HepG2 (cell line): ENCODE measurements around the gene CENPK. TPM values are rescaled to one million over a fixed set of nuclear protein-coding genes. Genes with fewer than 3 reads are reported as not detected.

Source experiments
- ATF6 ChIP-seq: sonication (generic); formaldehyde crosslinking; conservative IDR thresholded peaks from 2 replicates; pipeline ENCODE4 v1.4.0; 2020; ENCODE audit warnings: missing genetic modification reagents
- HCFC1 ChIP-seq: fragments of 150-350 bp; IDR thresholded peaks from 2 replicates; pipeline ENCODE4 v1.6.1; 2014; ENCODE audit warnings: low read depth, low read length
- HMG20A ChIP-seq: IDR thresholded peaks from 2 replicates; pipeline ENCODE4 v1.6.1; 2016; ENCODE audit warnings: borderline replicate concordance
- HOXA3 ChIP-seq: sonication (generic); formaldehyde crosslinking; IDR thresholded peaks from 2 replicates; pipeline ENCODE4 v1.5.0; 2020; ENCODE audit warnings: missing genetic modification reagents
- JDP2 ChIP-seq: sonication (generic); formaldehyde crosslinking; IDR thresholded peaks from 2 replicates; pipeline ENCODE4 v1.8.1; 2022; ENCODE audit warnings: missing genetic modification reagents, borderline replicate concordance
- KDM5B ChIP-seq: sonication (generic); formaldehyde crosslinking; IDR thresholded peaks from 2 replicates; pipeline ENCODE4 v1.4.0; 2020; ENCODE audit warnings: missing genetic modification reagents, mild to moderate bottlenecking, borderline replicate concordance
- MYC ChIP-seq: sonication (generic); formaldehyde crosslinking; IDR thresholded peaks from 2 replicates; pipeline ENCODE4 v1.9.0; 2021; ENCODE audit warnings: missing genetic modification reagents, borderline replicate concordance
- TEAD2 ChIP-seq: sonication (generic); formaldehyde crosslinking; IDR thresholded peaks from 2 replicates; pipeline ENCODE4 v1.9.0; 2021; ENCODE audit warnings: missing genetic modification reagents
- ZBTB34 ChIP-seq: sonication (generic); formaldehyde crosslinking; IDR thresholded peaks from 2 replicates; pipeline ENCODE4 v1.8.0; 2022; ENCODE audit warnings: mild to moderate bottlenecking, missing genetic modification reagents
- ZNF44 ChIP-seq: sonication (generic); formaldehyde crosslinking; IDR thresholded peaks from 2 replicates; pipeline ENCODE4 v1.5.1; 2020; ENCODE audit warnings: mild to moderate bottlenecking, missing genetic modification reagents
- ZNF549 ChIP-seq: sonication (generic); formaldehyde crosslinking; IDR thresholded peaks from 2 replicates; pipeline ENCODE4 v1.5.0; 2020; ENCODE audit warnings: missing genetic modification reagents
- ZNF576 ChIP-seq: sonication (generic); formaldehyde crosslinking; IDR thresholded peaks from 2 replicates; pipeline ENCODE4 v1.4.0; 2020; ENCODE audit warnings: mild to moderate bottlenecking, missing genetic modification reagents
- ZNF652 ChIP-seq: IDR thresholded peaks from 2 replicates; pipeline ENCODE4 v1.6.1; 2016; ENCODE audit warnings: low read depth, borderline replicate concordance
- polyA plus RNA-seq, 8 experiments: library from polyadenylated mRNA; depleted of rRNA in 3 of 8; stranded (reverse) in 7 of 8; unstranded in 1 of 8; fragments of >200 nt; fragmentation: Illumina TruSeq in 4 of 8; extraction: Trizol in 4 of 8; gene quantifications; 2 replicates each; pipeline versions ENCODE4 v1.2.1 to v1.2.3, GENCODE V29; 2011 to 2016; ENCODE audit warnings: low read depth in 4 of 8, missing spikeins in 1 of 8, mixed read lengths in 1 of 8; ENCODE audit not compliant: insufficient read depth in 1 of 8
- total RNA-seq, 5 experiments: library from RNA; depleted of rRNA; stranded (reverse); fragments of >200 nt; fragmentation: Illumina TruSeq; extraction: Trizol; gene quantifications; 2 replicates each; pipeline ENCODE4 v1.2.3, GENCODE V29; 2016; ENCODE audit warnings: low read depth in 1 of 5
- TF ChIP-seq, protein P1 (sequence below): sonication (generic); formaldehyde crosslinking; IDR thresholded peaks from 2 replicates; pipeline ENCODE4 v1.5.0; 2020; ENCODE audit warnings: mild to moderate bottlenecking, missing genetic modification reagents, borderline replicate concordance
- TF ChIP-seq, protein P2 (sequence below): sonication (generic); formaldehyde crosslinking; IDR thresholded peaks from 2 replicates; pipeline ENCODE4 v1.5.0; 2020; ENCODE audit warnings: missing genetic modification reagents

The CENPK gene
- total and polyA plus RNA-seq, 2 of the 13 experiments (the other 11 are each of a cell fraction or from before 2014, with no cell fraction given), result 14.3 to 54.4 TPM

DNA sequence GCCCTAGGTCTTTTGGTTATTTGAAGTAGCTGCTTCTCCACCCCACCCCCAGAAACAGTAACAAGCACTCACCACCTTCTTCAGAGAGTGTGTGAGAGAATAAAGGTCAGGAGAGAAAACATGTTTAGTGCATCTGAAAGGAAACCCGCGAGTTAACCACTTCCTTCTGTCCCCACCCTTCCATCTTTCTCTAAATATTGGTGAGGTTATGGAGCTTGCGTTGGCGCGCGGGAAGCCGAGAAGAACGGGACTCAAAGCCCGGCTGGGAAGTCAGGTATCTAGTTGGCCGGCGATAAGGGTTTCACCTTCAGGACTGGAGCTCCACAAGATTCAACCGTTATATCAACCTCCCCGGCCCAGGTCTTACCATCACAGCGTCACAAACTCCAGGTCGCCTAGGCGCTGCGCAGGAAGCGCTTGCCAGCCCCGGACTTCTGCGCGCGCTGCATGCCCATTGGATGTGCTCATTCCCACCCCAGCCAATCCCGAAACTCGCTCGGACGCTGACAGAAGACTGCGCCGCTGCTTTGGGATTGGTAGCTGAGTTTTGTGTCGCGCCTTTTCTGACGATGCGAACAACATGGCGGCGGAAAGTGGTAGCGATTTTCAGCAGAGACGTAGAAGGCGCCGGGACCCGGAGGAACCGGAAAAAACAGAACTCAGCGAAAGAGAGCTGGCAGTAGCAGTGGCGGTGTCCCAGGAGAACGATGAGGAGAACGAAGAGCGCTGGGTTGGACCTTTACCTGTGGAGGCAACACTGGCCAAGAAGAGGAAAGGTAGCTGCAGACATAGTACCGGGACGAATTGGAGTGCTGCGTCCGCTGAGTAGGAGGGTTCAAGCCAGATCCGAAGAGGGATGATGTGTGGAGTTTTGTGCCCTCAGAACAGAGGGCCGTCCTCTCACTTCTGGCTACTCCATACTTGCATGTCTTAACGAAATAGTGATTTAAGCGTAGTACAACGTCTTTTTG, at the start of gene CENPK, which contains the start of gene PPWD1 (continued):
- TF ChIP-seq, protein P1, sequence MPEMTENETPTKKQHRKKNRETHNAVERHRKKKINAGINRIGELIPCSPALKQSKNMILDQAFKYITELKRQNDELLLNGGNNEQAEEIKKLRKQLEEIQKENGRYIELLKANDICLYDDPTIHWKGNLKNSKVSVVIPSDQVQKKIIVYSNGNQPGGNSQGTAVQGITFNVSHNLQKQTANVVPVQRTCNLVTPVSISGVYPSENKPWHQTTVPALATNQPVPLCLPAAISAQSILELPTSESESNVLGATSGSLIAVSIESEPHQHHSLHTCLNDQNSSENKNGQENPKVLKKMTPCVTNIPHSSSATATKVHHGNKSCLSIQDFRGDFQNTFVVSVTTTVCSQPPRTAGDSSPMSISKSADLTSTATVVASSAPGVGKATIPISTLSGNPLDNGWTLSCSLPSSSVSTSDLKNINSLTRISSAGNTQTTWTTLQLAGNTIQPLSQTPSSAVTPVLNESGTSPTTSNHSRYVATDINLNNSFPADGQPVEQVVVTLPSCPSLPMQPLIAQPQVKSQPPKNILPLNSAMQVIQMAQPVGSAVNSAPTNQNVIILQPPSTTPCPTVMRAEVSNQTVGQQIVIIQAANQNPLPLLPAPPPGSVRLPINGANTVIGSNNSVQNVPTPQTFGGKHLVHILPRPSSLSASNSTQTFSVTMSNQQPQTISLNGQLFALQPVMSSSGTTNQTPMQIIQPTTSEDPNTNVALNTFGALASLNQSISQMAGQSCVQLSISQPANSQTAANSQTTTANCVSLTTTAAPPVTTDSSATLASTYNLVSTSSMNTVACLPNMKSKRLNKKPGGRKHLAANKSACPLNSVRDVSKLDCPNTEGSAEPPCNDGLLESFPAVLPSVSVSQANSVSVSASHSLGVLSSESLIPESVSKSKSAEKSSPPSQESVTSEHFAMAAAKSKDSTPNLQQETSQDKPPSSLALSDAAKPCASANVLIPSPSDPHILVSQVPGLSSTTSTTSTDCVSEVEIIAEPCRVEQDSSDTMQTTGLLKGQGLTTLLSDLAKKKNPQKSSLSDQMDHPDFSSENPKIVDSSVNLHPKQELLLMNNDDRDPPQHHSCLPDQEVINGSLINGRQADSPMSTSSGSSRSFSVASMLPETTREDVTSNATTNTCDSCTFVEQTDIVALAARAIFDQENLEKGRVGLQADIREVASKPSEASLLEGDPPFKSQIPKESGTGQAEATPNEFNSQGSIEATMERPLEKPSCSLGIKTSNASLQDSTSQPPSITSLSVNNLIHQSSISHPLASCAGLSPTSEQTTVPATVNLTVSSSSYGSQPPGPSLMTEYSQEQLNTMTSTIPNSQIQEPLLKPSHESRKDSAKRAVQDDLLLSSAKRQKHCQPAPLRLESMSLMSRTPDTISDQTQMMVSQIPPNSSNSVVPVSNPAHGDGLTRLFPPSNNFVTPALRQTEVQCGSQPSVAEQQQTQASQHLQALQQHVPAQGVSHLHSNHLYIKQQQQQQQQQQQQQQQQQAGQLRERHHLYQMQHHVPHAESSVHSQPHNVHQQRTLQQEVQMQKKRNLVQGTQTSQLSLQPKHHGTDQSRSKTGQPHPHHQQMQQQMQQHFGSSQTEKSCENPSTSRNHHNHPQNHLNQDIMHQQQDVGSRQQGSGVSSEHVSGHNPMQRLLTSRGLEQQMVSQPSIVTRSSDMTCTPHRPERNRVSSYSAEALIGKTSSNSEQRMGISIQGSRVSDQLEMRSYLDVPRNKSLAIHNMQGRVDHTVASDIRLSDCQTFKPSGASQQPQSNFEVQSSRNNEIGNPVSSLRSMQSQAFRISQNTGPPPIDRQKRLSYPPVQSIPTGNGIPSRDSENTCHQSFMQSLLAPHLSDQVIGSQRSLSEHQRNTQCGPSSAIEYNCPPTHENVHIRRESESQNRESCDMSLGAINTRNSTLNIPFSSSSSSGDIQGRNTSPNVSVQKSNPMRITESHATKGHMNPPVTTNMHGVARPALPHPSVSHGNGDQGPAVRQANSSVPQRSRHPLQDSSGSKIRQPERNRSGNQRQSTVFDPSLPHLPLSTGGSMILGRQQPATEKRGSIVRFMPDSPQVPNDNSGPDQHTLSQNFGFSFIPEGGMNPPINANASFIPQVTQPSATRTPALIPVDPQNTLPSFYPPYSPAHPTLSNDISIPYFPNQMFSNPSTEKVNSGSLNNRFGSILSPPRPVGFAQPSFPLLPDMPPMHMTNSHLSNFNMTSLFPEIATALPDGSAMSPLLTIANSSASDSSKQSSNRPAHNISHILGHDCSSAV (CRISPR knock-in tag), result no peak
- TF ChIP-seq JDP2 (no peak), HOXA3 (CRISPR knock-in tag) (peak; percentile 98), ZBTB34 (CRISPR knock-in tag) (no peak), ZNF44 (CRISPR knock-in tag) (no peak), MYC (CRISPR knock-in tag) (no peak; the same call in 1 of the 2 replicates), HCFC1 (peak; percentile 71), ZNF652 (CRISPR knock-in tag) (no peak), ZNF549 (CRISPR knock-in tag) (no peak), HMG20A (no peak), ATF6 (no peak), TEAD2 (CRISPR knock-in tag) (no peak), KDM5B (CRISPR knock-in tag) (peak; percentile 61; the same call in 1 of the 2 replicates), ZNF576 (CRISPR knock-in tag) (no peak)
- TF ChIP-seq, protein P2, sequence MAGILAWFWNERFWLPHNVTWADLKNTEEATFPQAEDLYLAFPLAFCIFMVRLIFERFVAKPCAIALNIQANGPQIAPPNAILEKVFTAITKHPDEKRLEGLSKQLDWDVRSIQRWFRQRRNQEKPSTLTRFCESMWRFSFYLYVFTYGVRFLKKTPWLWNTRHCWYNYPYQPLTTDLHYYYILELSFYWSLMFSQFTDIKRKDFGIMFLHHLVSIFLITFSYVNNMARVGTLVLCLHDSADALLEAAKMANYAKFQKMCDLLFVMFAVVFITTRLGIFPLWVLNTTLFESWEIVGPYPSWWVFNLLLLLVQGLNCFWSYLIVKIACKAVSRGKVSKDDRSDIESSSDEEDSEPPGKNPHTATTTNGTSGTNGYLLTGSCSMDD (CRISPR knock-in tag), result no peak
